GF-D8 (cell line): Measurements from ENCODE around the gene RAPGEF2.
"Not testable (repeated sequence)": the region's sequence is repeated elsewhere in the genome, so short reads cannot be mapped to it uniquely, and the experiment has no call there.

Experiments used
- DNase-seq: peaks from one replicate; lab custom pipeline; 2025; lab: John Stamatoyannopoulos, UW

The RAPGEF2 gene

DNA sequence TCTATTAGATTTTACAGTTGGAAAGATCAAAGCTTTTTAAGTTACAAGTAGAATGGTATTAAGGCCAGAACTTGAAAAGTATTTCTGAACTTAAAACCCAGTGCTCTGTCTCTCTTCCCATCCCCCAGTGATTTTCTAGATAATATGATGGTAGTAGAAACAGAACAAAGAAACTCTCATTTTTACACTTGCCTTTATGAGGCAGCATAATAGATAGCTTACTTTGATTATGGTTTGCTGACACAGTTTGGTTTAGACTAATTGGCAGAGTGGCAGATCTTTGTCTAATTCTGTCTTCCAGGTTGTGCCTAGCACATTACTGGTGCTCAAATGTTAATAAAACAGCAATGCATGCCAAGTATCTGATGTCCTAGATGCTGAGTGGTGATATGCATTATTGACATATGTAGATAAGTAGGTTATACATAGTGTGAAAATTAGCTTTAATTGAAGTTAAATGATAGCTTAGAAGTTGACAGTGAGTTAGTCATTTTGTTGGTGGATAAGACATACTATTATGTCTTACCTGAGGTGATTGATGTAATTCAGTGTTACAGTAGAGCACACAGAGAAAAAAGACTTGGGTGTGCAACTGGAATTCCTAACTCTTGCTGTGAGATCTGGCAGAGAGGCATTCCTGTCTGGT is 4.3 kb upstream of the RAPGEF2 start:
- no peak for DNase-seq

DNA sequence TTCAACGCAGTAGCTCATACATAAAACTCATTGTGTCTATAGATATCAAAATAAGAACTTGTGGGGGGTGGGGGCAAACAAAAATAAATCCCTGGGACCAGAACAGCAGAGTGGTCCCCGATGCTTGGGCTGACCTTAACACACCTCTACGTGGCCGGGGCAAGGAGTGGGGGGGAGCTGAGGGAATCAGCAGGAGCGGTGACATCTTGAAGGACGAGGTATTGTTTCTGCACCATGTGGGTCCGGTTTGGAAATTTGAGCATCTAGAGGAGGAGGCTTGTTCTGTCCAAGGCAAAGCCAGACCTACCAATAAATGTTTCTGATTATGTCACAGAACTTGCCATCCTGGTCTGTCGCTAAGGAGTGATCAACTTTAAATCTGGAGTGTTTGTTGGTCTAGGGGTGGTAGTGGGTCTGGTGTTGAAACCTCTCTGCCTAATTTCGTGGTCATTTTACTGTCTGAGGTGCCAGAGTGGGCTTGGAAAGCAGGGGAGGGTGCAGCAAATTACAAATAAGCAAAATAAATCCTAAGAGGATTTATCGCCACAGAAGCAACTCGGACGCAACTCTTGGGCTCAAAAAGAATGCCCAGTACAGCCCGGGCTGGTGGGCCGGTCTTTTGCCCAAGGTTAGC is 774 bp upstream of the RAPGEF2 start:
- no peak for DNase-seq

DNA sequence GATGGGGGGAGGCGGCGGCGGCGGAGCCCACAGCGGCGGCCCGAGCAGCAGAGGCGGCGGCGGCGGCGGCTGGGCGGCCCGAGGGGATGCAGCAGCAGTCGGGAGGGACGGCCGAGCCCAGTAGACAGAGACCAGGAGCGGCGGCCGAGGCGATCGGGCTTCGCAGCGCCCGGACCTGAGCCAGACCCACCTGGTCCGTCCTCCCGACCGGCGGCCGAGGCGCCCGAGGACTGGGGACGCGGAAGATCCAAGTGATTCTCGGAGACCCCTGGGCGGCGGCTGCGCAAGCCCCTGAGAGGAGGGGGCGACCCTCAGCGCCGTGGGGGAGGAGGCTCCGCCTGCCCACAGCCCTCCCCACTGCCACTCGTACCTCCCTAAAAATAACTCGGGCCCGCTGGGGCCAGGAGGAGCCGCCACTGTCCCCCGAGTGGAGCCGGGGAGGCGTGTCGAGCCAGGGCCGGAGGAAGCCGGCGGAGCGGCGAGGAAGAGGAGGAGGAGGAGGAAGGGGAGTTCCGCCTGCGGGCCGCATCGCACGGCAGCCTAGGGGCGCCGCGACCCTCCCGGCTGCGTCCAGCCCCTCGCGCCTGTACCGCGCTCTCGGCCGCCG is 608 bp downstream of the RAPGEF2 start:
- no peak for DNase-seq

DNA sequence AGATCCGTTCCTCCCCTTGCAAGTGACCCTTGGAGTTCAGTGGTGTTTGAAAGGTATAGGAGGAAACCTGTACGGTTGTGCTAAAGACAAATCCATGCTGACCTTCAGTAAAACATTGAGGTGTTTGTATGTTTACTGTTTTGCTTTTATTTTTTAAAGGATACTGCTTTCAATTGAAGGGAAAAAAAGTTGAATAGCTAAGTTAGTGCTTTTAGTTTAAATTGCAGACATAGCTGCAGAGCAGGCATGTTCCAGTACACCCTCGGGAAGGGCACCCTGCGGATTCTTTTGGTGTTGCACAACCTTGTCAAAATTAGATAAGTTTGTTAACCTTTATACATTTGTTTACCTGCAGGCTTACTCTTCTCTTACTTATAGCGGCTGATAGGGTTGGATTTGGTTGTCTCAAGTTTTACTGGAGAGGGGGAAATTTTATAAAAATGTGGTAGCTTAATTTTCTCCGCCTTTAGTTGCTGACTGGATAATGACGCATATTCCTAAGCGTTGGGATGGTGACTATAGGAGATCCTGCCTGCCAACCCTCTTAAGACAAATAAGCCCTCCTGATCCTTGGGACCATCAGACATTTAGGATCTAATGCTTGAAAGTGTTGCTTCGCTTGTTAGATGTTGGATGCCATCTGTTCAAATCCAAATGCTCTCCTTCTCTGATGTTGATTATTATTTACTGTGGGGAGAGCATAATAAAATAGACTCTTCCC is 2.0 kb downstream of the RAPGEF2 start:
- no peak for DNase-seq

DNA sequence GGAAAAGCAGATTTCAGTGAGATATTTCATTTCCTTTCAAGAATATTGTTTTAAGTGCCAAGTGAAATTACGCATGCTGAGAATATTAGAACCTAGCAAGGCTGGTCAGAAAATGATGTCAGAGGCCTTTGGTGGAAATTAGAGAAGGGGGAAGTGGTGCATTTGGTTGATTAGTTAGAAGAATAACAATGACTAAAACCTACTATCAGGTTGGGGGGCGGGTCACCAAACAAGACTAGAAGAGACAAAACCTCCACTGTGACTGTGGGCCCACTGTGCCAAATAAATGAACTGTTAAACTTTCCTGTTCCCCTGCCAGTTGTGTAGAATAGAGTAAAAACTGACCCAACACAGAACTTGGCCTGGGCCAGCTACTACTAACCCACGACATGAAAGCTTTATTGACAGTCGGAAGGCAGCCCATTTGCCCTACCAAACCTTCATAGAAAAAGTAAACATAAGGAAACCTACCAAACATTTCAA is 2.9 kb downstream of the RAPGEF2 start:
- no peak for DNase-seq

DNA sequence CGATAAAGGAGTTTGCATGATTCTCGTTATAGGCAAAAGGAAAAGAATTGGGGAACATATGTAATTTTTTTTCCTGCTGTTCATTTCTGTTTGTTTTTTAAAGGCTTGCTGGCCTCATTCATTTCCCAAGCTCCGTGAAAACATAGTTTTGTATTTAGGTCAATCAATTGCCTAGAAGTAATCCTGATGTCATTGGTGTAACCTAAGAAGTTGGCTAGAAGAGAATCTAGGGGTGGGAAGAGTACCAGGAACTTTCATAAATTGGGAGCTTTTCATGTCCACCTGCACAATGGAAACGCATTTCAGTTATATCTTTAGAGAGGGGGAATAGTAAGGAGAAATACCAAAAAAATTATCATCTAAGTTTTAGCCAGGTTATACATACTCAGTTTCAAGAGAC is 3.8 kb downstream of the RAPGEF2 start:
- DNase-seq: no peak

DNA sequence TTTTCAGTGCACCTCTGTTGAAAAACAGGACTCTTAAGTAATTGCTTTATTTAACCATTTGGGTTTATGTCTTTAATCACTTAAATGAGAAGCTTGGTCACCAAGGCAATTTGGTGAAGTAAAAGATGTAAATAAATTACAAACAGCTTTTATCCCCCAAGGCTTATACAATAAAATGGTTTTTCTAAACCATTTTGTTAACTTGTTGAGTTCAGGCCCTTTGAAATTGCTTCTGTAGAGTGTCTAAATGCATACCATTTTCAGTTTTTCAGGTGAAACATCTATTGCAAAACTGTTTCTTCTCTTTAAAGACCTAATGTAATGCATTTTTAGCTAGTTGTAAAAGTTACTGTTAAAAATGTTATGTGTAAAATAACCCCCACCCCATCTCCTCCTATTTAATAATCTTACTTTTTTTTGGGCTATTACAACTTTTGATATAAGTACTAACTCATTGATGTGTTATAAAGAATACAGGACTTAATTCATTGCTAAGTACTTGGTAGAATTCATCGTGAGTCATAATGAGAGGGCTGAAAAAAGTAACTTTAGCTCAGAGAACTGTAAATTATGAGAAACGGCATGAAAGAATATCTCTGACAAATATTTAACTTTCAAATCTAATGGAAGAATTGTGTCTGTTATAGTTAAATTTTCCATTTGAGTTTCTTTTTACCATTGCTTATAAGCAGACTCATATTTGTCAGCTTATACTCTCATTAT is 4.5 kb downstream of the RAPGEF2 start:
- no peak for DNase-seq

DNA sequence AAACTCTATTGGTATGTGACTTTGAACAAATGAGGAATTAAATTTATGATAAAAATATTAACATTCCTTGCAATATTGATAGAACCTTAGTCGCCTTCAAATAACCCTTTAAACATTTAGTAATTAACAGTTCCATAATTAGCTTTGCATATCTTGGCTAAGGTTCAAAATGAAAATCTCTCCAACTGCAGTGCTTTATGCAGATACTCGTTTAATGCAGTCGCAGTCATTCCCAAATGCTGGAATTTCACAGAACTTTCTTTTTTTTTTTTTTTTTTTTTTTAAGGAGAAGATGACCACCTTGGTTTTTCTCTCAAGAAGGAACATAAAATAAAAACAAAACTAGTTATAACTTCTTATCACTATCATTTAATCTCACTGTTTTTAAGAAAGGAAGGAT is 5.2 kb downstream of the RAPGEF2 start:
- no peak for DNase-seq

DNA sequence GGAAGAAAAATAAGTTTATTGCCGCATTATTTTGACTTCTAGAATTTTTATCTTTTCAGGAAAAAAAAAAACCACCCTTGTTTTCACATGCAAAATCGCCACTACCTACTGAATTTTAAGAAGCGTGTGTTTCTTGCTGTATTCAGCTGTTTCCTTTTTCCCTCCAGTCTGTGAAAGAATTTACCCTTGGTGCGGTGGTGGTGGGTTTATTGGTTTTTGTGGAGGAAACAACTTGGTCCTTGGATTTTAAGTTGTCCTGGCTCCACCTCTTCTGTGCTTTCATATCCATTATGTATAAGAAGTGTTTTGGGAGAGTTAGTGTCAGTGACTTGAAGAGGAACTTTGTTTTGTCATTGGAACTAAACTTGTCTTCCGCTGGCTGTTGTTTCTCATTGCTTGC is 8.1 kb downstream of the RAPGEF2 start:
- no peak for DNase-seq

DNA sequence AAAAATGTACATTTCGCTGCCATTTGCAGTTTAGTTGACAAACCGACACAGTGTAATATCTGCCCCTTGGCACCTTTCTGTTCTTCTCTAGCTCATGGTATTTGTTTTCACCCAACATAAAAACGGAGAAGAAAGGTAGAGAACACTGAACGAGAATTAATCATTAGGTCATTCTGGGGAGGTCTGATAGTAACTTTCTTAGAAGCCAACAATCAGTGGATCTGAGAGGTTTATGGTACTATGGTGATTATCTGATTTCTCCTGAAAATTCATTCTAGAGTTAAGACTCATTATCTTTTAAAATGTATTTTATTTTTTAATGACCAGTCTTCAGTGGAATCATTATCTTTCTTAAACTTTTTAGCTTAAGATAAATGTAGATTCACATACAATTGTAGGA is 8.5 kb downstream of the RAPGEF2 start:
- DNase-seq: no peak

DNA sequence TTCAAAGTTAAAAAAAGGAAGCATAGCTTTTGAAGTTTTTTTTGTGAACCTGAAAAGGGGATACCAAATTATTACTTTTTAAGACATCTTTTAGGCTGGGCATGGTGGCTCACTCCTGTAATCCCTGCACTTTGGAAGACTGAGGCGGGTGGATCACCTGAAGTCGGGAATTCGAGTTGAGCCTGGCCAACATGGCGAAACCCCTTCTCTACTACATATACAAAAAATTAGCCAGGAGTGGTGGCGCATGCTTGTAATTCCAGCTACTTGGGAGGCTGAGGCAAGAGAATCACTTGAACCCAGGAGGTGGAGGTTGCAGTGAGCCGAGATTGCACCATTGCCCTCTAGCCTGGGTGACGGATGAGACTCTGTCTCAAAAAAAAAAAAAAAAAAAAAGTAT is 10.5 kb downstream of the RAPGEF2 start:
- not testable (repeated sequence) for DNase-seq

DNA sequence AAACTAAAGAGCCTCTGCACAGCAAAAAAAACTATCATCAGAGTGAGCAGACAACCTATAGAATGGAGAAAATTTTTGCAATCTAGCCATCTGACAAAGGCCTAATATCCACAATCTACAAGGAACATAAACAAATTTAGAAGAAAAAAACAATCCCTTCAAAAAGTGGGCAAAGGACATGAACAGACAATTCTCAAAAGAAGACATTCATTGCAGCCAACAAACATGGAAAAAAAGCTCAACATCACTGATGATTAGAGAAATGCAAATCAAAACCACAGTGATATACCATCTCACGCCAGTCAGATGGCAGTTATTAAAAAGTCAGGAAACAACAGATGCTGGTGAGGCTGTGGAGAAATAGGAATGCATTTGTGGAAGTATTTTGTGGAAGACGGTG is 13.2 kb downstream of the RAPGEF2 start:
- DNase-seq: not testable (repeated sequence)

DNA sequence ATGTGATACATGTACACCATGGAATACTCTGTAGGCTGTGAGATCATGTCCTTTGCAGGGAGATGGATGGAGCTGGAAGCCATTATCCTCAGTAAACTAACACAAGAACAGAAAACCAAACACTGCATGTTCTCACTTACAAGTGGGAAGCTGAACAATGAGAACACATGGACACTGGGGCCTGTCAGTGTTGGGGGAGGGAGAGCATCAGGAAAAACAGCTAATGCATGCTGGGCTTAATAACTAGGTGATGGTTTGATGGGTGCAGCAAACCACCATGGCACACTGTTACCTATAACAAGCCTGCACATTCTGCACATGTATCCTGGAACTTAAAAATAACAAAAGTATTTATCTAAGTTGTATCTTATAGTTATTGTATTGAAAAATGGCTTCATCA is 13.8 kb downstream of the RAPGEF2 start:
- not testable (repeated sequence) for DNase-seq

DNA sequence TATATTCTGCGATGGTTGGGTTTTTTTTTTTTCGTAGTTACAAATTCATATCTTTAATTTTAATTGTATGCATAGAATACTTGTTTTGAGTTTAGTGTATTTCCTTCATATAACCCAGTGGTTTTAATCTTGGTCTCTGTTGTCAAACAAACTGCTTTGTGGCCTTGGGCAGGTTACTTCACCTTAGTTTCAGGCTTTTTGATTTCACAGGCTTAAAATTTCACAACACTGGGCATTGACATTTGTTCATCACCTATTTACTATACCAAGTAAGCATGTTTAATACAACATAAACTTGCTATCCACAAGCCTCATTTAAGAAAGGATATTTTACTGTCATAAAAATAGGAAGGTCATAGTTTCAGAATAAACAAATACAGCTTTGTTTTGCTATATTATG is 14.7 kb downstream of the RAPGEF2 start:
- no peak for DNase-seq

DNA sequence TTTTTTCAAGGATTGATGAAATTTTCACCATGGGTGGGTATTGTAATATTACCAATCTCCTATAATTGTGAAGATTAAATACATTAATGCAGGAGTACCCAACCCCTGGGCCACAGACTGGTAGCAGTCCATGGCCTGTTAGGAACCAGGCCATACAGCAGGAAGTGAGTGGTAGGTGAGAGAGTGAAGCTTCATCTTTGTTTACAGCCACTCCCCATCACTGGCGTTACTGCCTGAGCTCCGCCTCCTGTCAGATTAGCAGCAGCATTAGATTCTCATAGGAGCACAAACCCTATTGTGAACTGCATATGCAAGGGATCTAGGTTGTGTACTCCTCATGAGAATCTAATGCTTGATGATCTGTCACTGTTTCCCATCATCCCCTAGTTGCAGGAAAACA is 15.1 kb downstream of the RAPGEF2 start:
- DNase-seq: no peak

DNA sequence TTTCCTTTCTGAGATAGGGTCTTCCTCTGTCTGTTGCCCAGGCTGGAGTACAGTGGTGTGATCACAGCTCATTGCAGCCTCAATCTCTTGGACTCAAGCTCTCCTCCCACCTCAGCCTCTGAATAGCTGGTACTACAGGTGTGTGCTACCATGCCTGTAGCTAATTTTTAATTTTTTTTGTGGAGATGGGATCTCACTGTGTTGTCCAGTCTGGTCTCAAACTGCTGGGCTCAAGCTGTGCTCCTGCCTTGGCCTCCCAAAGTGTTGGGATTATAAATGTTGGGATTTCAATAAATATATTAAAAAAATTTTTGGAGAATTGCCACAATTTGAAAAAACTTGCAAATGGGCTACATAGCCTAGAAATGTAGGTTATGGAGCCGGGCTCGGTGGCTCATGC is 18.5 kb downstream of the RAPGEF2 start:
- no peak for DNase-seq

DNA sequence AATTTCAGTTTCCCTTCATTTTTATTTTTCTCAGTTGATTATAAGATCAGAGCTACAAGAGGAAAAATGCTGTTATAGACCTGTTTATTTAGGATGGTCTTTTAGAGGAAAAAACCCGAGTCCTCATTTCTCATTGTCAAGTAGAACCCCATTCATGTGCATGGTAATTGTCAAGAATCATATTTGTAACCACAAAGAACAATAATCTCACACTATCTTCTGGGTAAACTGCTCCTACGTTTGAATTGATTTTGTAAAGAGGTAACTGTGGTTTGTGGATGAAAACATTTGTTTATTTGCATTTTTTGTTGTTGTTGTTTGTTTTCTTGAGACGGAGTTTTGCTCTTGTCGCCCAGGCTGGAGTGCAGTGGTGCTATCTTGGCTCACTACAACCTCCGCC is 23.8 kb downstream of the RAPGEF2 start:
- no peak for DNase-seq

DNA sequence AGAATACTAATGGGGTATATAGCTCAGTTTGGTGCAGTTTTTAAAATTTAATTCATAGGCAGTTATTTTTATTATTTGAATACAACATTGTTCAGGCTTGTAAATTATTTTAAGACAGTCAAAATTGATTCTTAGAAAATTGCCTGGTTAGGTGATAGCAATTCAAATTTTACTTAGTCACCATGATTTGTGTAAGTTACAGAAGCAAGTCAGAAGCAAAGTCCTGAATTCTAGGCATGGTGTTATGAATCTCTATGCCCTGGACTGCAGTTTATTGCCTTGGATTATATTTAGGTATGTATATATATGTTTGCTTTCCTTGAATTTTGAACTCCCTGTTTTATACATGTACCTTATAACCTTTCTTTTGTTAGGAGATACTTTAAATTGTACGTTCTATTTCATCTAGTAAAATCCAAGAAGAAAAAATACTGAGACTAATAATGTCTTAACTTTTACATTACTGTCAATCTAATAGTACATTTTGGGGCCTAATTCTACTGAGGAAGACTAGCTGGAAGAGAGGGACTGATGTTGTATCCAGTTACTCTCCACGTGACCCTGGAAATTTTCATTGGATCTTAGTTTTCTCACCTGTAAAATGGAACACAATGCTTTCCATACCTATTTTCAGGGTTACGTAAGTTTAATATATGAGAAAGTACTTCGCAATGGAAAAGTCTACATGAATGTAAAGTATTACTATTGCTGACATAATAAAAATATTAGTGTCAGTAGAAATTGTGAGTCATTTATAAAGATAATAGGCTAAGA is 25.1 kb downstream of the RAPGEF2 start:
- no peak for DNase-seq

DNA sequence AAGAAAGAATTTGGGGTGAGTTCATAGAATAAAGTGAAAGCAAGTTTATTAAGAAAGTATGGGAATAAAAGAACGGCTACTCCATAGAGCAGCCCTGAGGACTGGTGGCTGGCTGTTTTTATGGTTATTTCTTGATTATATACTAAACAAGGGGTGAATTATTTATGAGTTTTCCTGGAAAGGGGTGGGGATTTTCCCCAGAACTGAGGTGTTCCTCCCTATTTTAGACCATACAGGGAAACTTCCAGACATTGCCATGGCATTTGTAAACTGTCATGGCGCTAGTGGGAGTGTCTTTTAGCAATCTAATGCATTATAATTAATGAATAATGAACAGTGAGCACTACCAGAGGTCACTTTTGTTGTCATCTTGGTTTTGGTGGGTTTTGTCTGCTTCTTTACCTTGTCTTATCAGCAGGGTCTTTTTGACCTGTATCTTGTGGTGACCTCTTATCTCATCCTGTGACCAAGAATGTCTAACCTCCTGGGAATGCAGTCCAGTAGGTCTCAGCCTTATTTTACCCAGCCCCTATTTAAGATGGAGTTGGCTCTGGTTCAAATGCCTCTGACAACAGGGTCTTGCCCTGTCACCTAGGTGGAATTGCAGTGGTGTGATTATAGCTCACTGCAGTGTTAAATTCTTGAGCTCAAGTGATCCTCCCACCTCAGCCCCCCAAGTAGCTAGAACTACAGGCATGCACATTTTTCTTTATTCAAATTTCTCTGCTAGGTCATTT is 27.1 kb downstream of the RAPGEF2 start:
- DNase-seq: no peak

DNA sequence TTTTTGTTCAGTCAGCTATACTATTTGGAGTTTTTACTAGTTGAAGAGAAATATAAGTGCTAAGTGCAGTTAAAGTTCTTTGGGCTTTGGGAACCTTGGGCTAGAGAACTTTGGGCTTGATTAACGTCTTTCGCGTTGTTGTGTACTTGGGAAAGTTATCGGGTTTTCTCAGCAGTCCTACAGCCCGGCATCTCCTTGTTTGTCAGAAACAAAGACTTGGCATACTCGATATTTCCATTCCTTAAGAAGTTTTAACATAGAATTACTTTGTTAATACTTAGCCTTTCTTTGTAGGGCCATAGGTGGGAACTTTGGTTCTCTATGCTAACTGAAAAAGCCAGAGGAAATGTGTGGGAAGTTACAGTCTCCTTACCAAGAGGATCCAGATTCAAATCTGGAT is 28.7 kb downstream of the RAPGEF2 start:
- DNase-seq: no peak

DNA sequence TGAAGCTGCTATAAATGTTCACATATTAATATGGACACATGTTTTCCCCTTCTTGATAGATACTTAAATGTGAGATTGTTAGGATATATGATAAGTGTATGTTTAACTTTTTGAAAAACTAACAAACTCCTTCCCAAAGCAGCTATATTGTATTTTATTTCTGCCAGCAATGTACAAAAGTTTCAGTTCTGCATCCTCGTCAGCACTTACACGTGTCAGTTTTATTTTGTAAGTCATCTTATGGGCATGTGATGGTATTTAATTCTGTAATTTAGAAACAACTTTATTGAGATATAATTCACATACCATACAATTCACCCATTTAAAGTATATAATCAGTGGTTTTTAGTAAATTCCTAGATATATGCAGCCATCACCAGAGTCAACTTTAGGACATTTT is 31.6 kb downstream of the RAPGEF2 start:
- DNase-seq: no peak
